SHP77 treated with DMSO at 0.1 percent for 48 hours (cell line): ENCODE data around the gene NIPAL4.

Source experiments
- DNase-seq: peaks from one replicate; lab custom pipeline; 2025; lab: John Stamatoyannopoulos, UW

Gene NIPAL4

GRCh38 chr5:157516626-157517325 is 56.8 kb downstream of the NIPAL4 start:
- no peak for DNase-seq

- DNase-seq, result no peak
These were observed 59.0 kb downstream of the NIPAL4 start for GRCh38 chr5:157518963-157519362.

GRCh38 chr5:157519579-157520253 is 59.7 kb downstream of the NIPAL4 start:
- no peak for DNase-seq

- no peak for DNase-seq
These were observed 61.1 kb downstream of the NIPAL4 start for GRCh38 chr5:157520911-157521703.

- DNase-seq, result no peak
These were observed 61.7 kb downstream of the NIPAL4 start for GRCh38 chr5:157521704-157522029.

- DNase-seq, result no peak
These were observed 64.0 kb downstream of the NIPAL4 start for GRCh38 chr5:157523976-157524375.
